Measurements from ENCODE around the gene RCBTB2.

RCBTB2 gene

GRCh38 chr13:48573213-48574007 is 40.5 kb upstream of the RCBTB2 start:
- Histone ChIP-seq H3K9me3 (ENCODE audit: insufficient read depth, low read depth, low read length) (no peaks in the 10 kb centered on the region), H3K4me1 (ENCODE audit: insufficient read depth, low read length) (no peaks in the 10 kb centered on the region), H3K27me3 (ENCODE audit: insufficient read depth, low read length) (no peaks in the 10 kb centered on the region), H3K9ac (ENCODE audit: low read depth, low read length) (no peak overlapping the region), H3K4me3 (ENCODE audit: low read length) (no peak overlapping the region), H3K36me3 (ENCODE audit: insufficient read depth, low read length) (no peaks in the 10 kb centered on the region), H3K27ac (ENCODE audit: low read depth, low read length) (no peak overlapping the region)
- 94% methylated on average over 7 of the region's 7 CpGs for WGBS

- Histone ChIP-seq H3K9me3 (ENCODE audit: insufficient read depth, low read depth, low read length) (no peaks in the 10 kb centered on the region), H3K4me3 (ENCODE audit: low read length) (no peak overlapping the region), H3K27me3 (ENCODE audit: insufficient read depth, low read length) (no peaks in the 10 kb centered on the region), H3K9ac (ENCODE audit: low read depth, low read length) (no peak overlapping the region), H3K27ac (ENCODE audit: low read depth, low read length) (no peak overlapping the region), H3K4me1 (ENCODE audit: insufficient read depth, low read length) (no peaks in the 10 kb centered on the region), H3K36me3 (ENCODE audit: insufficient read depth, low read length) (no peaks in the 10 kb centered on the region)
- 89% methylated on average over 7 of the region's 9 CpGs for WGBS
These were observed 38.4 kb upstream of the RCBTB2 start for GRCh38 chr13:48571126-48571913.

DNA sequence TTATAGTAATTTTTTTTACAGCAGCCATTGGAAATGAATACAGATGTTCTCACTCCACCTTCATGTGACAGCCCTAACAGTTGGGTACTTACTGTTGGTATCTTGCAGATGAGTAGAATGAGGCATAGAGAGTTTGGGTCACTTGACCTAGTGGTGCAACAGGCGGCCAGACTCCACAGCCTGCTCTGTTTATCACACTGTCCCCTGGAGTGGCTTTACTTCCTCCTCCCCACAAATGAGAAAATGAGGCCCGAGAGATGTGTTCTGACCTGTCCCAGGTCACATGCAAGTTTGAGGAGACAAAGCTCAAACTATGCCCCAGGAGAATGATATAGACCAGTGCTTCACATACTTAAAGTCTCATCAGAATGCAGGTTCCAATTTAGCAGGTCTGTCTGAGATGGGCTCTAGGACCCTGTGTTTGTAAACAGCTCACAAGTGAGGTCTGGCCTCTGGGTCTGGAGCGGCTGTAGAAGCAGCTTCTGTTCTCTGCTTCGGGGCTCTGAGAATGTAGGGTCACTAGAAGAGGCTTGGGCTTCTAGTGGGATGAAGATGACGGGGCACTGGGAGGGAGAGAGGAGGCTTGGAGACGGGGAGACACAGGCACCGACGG is 37.4 kb upstream of the RCBTB2 start:
- no peaks in the 10 kb centered on the region for H3K4me1 ChIP-seq (ENCODE audit: insufficient read depth, low read length)
- H3K27ac ChIP-seq (ENCODE audit: low read depth, low read length), result no peak overlapping the region
- no peaks in the 10 kb centered on the region for H3K36me3 ChIP-seq (ENCODE audit: insufficient read depth, low read length)
- H3K4me3 ChIP-seq (ENCODE audit: low read length), result no peak overlapping the region
- WGBS, result 88% methylated on average over 8 of the region's 8 CpGs
- H3K9ac ChIP-seq (ENCODE audit: low read depth, low read length), result no peak overlapping the region
- no peaks in the 10 kb centered on the region for H3K27me3 ChIP-seq (ENCODE audit: insufficient read depth, low read length)
- no peaks in the 10 kb centered on the region for H3K9me3 ChIP-seq (ENCODE audit: insufficient read depth, low read depth, low read length)

DNA sequence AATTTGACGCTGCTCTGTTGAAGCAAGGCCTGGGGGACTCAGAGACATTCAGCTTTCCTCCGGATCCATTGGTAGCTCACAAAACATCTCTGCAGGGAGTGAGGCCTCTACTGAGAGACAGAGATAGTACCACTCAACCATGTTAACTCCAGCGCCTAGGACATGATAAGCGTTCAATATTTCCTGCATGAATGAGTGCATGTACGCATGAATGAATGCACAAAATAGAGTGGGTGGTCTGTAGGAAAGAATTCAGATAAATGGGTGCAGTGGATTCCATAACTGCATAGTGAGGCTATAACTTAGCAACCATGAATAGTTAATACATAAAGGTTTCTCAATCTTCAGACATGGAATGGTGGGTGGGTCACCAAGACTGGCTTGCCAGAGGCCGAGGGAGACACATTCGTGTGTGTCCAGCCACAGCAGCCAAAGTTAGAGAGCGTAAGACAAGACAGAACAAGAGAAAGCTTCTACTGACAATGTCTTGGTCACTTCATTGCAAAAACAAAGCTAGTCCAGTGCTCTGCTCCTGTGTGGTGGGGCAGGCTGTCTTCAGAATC is 36.3 kb upstream of the RCBTB2 start:
- H3K4me3 ChIP-seq (ENCODE audit: low read length), result no peak overlapping the region
- H3K9me3 ChIP-seq (ENCODE audit: insufficient read depth, low read depth, low read length), result no peaks in the 10 kb centered on the region
- no peaks in the 10 kb centered on the region for H3K36me3 ChIP-seq (ENCODE audit: insufficient read depth, low read length)
- H3K27ac ChIP-seq (ENCODE audit: low read depth, low read length), result no peak overlapping the region
- 91% methylated on average over 8 of the region's 8 CpGs for WGBS
- H3K4me1 ChIP-seq (ENCODE audit: insufficient read depth, low read length), result no peaks in the 10 kb centered on the region
- no peaks in the 10 kb centered on the region for H3K27me3 ChIP-seq (ENCODE audit: insufficient read depth, low read length)
- H3K9ac ChIP-seq (ENCODE audit: low read depth, low read length), result no peak overlapping the region

DNA sequence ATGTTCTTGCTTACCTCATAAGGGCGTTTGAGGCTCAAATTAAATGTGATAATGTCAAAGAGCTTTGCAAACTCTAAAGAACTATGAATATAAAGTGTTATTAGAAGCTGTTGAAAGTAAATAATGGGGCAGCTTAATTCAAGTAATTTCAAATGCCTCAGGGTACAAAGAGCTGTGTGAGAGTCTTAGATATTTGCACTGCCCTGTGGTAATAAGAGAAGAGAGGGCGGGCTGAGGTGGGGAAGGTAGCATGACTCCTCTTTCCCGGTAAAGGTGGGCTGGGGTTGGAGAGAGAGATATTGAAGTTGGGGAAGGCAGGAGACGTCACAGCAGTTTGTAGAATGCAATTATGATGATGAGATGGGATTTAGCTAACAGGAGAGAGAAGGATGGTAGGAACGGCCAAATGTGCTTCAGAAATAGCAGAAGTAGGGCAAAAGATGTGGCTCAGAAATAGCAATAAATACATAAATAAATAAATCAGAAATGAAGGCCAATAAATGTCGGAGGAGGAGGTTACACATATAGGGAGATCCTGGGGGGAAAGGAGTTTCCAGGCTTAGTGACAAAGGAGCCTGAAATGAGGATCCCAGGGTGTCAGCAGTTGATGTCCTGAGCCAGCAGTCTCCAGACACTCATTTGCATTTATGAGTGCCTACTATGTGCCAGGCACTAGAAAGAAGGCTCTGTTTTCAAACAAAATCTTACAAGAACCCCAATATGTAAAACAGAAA is 35.7 kb upstream of the RCBTB2 start:
- Histone ChIP-seq H3K9ac (ENCODE audit: low read depth, low read length) (no peak overlapping the region), H3K4me3 (ENCODE audit: low read length) (no peak overlapping the region), H3K36me3 (ENCODE audit: insufficient read depth, low read length) (no peaks in the 10 kb centered on the region), H3K9me3 (ENCODE audit: insufficient read depth, low read depth, low read length) (no peaks in the 10 kb centered on the region), H3K27me3 (ENCODE audit: insufficient read depth, low read length) (no peaks in the 10 kb centered on the region), H3K4me1 (ENCODE audit: insufficient read depth, low read length) (no peaks in the 10 kb centered on the region), H3K27ac (ENCODE audit: low read depth, low read length) (no peak overlapping the region)
- WGBS, result 83% methylated on average over 6 of the region's 6 CpGs

DNA sequence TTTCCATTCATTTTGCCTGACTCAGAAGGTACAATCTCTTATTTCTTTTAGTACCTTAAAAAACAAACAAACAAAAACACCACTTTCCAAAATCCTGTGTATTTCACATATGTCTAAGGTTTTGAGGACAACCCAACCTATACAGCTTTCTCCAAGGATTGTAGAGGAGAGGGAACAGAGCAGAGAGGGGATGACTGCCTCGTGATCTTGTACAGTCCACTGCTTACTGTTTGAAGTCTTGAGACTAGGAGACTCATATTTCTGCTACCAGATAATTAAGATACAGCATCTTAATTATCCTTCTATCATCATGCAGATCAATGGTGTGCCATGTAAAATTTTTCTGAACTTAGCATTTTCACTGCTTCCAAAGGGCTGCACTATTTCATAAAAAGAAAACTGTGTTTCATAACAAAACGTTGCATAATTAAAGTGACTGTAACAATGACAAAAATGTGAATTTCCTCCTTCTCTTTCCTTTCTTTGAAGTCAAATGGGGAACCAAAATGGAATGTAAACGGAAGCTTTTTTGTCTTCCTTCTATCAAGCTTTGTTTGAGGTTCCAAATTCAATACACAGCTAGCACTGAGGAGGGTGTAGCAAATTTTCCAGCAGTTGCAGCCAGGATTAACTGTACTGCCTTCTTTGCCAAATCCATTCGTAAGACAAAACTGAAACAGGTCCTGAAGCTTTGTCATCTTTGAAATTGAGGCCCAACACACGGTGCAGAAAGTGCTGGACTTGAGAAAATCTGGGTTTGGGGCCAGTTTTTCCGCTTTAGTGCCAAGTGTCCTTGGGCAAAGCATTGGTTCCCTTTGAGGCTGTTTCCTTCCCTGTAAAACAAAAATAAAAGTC is 34.9 kb upstream of the RCBTB2 start:
- Histone ChIP-seq H3K9me3 (ENCODE audit: insufficient read depth, low read depth, low read length) (no peaks in the 10 kb centered on the region), H3K4me1 (ENCODE audit: insufficient read depth, low read length) (no peaks in the 10 kb centered on the region), H3K4me3 (ENCODE audit: low read length) (no peak overlapping the region), H3K27me3 (ENCODE audit: insufficient read depth, low read length) (no peaks in the 10 kb centered on the region), H3K27ac (ENCODE audit: low read depth, low read length) (no peak overlapping the region), H3K36me3 (ENCODE audit: insufficient read depth, low read length) (no peaks in the 10 kb centered on the region), H3K9ac (ENCODE audit: low read depth, low read length) (no peak overlapping the region)
- WGBS, result 90% methylated on average over 5 of the region's 6 CpGs

DNA sequence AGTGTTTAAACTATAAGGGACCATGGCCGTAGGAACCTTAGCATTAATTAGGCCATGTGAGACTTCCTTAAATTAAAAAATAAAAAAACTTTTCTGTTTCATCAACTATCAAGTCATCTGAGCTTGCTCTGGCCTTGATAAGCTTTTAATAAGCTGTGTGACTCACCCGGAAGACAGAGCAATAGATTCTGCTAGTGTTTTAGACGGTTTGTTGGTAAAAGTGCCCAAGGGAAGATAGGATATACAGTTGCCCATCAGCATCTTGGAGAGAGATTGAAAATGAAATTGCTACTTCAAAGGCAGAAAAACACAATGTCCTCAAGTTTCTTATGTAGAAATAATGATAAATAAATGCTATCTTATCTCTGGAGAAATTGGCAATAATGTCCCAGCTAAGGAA is 31.2 kb upstream of the RCBTB2 start:
- Histone ChIP-seq H3K36me3 (ENCODE audit: insufficient read depth, low read length) (no peaks in the 10 kb centered on the region), H3K9ac (ENCODE audit: low read depth, low read length) (no peak overlapping the region), H3K27me3 (ENCODE audit: insufficient read depth, low read length) (no peaks in the 10 kb centered on the region), H3K4me3 (ENCODE audit: low read length) (no peak overlapping the region), H3K9me3 (ENCODE audit: insufficient read depth, low read depth, low read length) (no peaks in the 10 kb centered on the region), H3K4me1 (ENCODE audit: insufficient read depth, low read length) (no peaks in the 10 kb centered on the region), H3K27ac (ENCODE audit: low read depth, low read length) (no peak overlapping the region)
- whole genome bisulfite sequencing, result 93% methylated on average over 3 of the region's 3 CpGs

DNA sequence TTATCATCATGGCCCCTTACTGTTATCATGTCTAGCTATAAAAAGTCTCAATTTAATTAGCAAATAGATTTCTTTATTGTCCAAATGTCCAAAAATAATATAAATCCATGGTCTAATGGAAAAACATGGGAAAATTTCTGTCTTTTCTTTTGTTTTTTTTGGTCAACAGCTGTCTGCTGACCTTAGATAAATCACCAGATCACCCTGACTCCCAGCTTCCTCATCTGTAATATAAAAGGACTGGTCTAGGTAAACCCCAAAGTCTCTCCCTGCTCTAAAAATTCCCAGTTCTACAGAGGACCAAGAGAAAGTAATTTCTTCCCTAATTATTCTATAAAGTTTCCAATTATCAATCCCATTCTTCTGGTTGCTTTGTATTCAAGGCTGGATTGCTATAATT is 30.7 kb upstream of the RCBTB2 start:
- Histone ChIP-seq H3K27me3 (ENCODE audit: insufficient read depth, low read length) (no peaks in the 10 kb centered on the region), H3K36me3 (ENCODE audit: insufficient read depth, low read length) (no peaks in the 10 kb centered on the region), H3K9me3 (ENCODE audit: insufficient read depth, low read depth, low read length) (no peaks in the 10 kb centered on the region), H3K4me1 (ENCODE audit: insufficient read depth, low read length) (no peaks in the 10 kb centered on the region), H3K9ac (ENCODE audit: low read depth, low read length) (no peak overlapping the region), H3K27ac (ENCODE audit: low read depth, low read length) (no peak overlapping the region), H3K4me3 (ENCODE audit: low read length) (no peak overlapping the region)

DNA sequence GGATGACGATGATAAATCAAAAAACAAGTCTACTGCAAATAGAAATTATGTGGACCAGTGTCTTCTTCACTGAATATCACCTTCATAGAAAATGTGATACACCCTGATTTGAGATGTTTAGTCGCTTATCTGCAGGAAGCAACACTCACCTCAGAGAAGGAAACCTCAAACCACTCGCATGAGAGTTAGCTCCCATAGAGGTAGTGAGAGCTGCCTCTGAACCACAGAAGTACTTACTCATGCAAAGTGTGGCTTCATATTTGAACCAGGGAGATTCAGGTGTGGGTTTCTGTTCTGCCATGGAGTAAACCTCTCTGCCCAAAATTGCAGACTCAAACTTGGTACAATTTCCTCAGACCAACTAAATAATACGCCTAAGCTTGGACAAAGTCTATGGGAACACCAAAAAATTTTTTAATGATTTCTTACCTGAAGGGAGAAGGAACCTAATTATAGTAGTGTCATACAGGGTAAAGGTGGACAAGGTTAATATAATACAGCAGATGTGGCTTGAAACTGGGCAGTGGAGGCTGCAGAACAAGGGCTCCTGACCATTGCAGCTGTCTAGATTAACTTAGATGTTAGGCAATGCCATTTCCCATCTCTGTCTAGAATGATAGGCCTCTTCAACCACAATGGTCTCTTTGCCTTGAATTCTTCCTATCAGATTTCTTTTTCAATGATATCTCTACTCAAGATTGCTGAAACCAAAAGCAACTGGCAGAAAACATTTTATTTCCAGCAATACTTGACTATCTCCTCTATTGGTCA is 29.6 kb upstream of the RCBTB2 start:
- no peaks in the 10 kb centered on the region for H3K36me3 ChIP-seq (ENCODE audit: insufficient read depth, low read length)
- no peak overlapping the region for H3K27ac ChIP-seq (ENCODE audit: low read depth, low read length)
- no peaks in the 10 kb centered on the region for H3K9me3 ChIP-seq (ENCODE audit: insufficient read depth, low read depth, low read length)
- WGBS, result 93% methylated on average over 4 of the region's 4 CpGs
- no peaks in the 10 kb centered on the region for H3K27me3 ChIP-seq (ENCODE audit: insufficient read depth, low read length)
- no peak overlapping the region for H3K4me3 ChIP-seq (ENCODE audit: low read length)
- no peak overlapping the region for H3K9ac ChIP-seq (ENCODE audit: low read depth, low read length)
- no peaks in the 10 kb centered on the region for H3K4me1 ChIP-seq (ENCODE audit: insufficient read depth, low read length)

All from HUES64 (cell line).